ENCODE measurements around the gene MCM3.
A peak's percentile ranks its signal among the peaks of the same experiment; 100 is the strongest.

- no peak for TF ChIP-seq POLR2AphosphoS5 (IDR thresholded peaks at IDR 0.05; ENCODE audit: low read depth)
- TF ChIP-seq, protein P1, sequence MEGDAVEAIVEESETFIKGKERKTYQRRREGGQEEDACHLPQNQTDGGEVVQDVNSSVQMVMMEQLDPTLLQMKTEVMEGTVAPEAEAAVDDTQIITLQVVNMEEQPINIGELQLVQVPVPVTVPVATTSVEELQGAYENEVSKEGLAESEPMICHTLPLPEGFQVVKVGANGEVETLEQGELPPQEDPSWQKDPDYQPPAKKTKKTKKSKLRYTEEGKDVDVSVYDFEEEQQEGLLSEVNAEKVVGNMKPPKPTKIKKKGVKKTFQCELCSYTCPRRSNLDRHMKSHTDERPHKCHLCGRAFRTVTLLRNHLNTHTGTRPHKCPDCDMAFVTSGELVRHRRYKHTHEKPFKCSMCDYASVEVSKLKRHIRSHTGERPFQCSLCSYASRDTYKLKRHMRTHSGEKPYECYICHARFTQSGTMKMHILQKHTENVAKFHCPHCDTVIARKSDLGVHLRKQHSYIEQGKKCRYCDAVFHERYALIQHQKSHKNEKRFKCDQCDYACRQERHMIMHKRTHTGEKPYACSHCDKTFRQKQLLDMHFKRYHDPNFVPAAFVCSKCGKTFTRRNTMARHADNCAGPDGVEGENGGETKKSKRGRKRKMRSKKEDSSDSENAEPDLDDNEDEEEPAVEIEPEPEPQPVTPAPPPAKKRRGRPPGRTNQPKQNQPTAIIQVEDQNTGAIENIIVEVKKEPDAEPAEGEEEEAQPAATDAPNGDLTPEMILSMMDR (IDR thresholded peaks at IDR 0.05; ENCODE audit: insufficient read depth, low read length), result no peak
- TF ChIP-seq, protein P2, sequence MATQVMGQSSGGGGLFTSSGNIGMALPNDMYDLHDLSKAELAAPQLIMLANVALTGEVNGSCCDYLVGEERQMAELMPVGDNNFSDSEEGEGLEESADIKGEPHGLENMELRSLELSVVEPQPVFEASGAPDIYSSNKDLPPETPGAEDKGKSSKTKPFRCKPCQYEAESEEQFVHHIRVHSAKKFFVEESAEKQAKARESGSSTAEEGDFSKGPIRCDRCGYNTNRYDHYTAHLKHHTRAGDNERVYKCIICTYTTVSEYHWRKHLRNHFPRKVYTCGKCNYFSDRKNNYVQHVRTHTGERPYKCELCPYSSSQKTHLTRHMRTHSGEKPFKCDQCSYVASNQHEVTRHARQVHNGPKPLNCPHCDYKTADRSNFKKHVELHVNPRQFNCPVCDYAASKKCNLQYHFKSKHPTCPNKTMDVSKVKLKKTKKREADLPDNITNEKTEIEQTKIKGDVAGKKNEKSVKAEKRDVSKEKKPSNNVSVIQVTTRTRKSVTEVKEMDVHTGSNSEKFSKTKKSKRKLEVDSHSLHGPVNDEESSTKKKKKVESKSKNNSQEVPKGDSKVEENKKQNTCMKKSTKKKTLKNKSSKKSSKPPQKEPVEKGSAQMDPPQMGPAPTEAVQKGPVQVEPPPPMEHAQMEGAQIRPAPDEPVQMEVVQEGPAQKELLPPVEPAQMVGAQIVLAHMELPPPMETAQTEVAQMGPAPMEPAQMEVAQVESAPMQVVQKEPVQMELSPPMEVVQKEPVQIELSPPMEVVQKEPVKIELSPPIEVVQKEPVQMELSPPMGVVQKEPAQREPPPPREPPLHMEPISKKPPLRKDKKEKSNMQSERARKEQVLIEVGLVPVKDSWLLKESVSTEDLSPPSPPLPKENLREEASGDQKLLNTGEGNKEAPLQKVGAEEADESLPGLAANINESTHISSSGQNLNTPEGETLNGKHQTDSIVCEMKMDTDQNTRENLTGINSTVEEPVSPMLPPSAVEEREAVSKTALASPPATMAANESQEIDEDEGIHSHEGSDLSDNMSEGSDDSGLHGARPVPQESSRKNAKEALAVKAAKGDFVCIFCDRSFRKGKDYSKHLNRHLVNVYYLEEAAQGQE (IDR thresholded peaks at IDR 0.05; ENCODE audit: insufficient replicate concordance, low read depth), result peak; percentile 19
- TF ChIP-seq GABPA (IDR thresholded peaks at IDR 0.05; ENCODE audit: low read depth), result no peak
Measured at GRCh38 chr6:52243282-52243893, 41.2 kb downstream of the MCM3 start.

All from HL-60 (cell line).